IPS DF 6.9 (cell line): ENCODE results near the gene JAM2.
A peak's percentile ranks its signal among the peaks of the same experiment; 100 is the strongest.
"Not testable (repeated sequence)": the region's sequence is repeated elsewhere in the genome, so short reads cannot be mapped to it uniquely, and the experiment has no call there.

Experiments used
- DNase-seq: peaks from one replicate; pipeline ENCODE4 v3.0.0-alpha.2; 2013; ENCODE audit warnings: low read depth, low spot score
- H3K27ac ChIP-seq: one replicate; pipeline ENCODE4 v1.5.1; 2013; ENCODE audit warnings: low read length, control low read depth
- H3K27me3 ChIP-seq: 2 replicates; pipeline ENCODE4 v1.6.1; 2013; ENCODE audit warnings: mild to moderate bottlenecking, low read length; ENCODE audit not compliant: control insufficient read depth, insufficient read depth
- H3K36me3 ChIP-seq: 2 replicates; pipeline ENCODE4 v1.6.1; 2013; ENCODE audit warnings: low read length; ENCODE audit not compliant: control insufficient read depth, insufficient read depth
- H3K4me1 ChIP-seq: 2 replicates; pipeline ENCODE4 v1.6.1; 2013; ENCODE audit warnings: low read length; ENCODE audit not compliant: control insufficient read depth, insufficient read depth
- H3K4me3 ChIP-seq: 2 replicates; pipeline ENCODE4 v1.5.1; 2013; ENCODE audit warnings: mild to moderate bottlenecking, low read length
- H3K9me3 ChIP-seq: 2 replicates; pipeline ENCODE4 v1.6.1; 2013; ENCODE audit warnings: low read length, inconsistent platforms; ENCODE audit not compliant: control insufficient read depth, insufficient read depth
- WGBS: extraction: QIAGEN DNeasy Blood & Tissue Kit; methylation state at CpG from one replicate; pipeline ENCODE4 v1.1.7; 2013; ENCODE audit warnings: mixed read lengths, missing lambda C conversion rate; ENCODE audit not compliant: insufficient read length, insufficient coverage; 5-methylcytosine and 5-hydroxymethylcytosine counted together

Gene JAM2

GRCh38 chr21:25687787-25688186, 48.7 kb downstream of the JAM2 start:
- no peak overlapping the region for H3K27ac ChIP-seq
- no peak overlapping the region for H3K4me3 ChIP-seq
- no peaks in the 10 kb centered on the region for H3K36me3 ChIP-seq
- H3K9me3 ChIP-seq = no peaks in the 10 kb centered on the region
- no peaks in the 10 kb centered on the region for H3K4me1 ChIP-seq
- DNase-seq = no peak
- no peaks in the 10 kb centered on the region for H3K27me3 ChIP-seq
- no CpG with 5 or more reads among the region's 4 CpGs for WGBS

- Histone ChIP-seq H3K27me3 (no peaks in the 10 kb centered on the region), H3K9me3 (no peaks in the 10 kb centered on the region), H3K27ac (no peak overlapping the region), H3K4me1 (no peaks in the 10 kb centered on the region), H3K4me3 (no peak overlapping the region), H3K36me3 (no peaks in the 10 kb centered on the region)
- no CpG with 5 or more reads among the region's 9 CpGs for WGBS
- no peak for DNase-seq
Measured at GRCh38 chr21:25688275-25689155, 49.5 kb downstream of the JAM2 start.

- no peak overlapping the region for H3K4me3 ChIP-seq
- DNase-seq = no peak
- WGBS = no CpG with 5 or more reads among the region's 1 CpG
- no peaks in the 10 kb centered on the region for H3K36me3 ChIP-seq
- H3K27ac ChIP-seq = no peak overlapping the region
- no peaks in the 10 kb centered on the region for H3K9me3 ChIP-seq
- H3K4me1 ChIP-seq = no peaks in the 10 kb centered on the region
- H3K27me3 ChIP-seq = no peaks in the 10 kb centered on the region
Measured at GRCh38 chr21:25689226-25689625, 50.2 kb downstream of the JAM2 start.

- H3K36me3 ChIP-seq = no peaks in the 10 kb centered on the region
- H3K9me3 ChIP-seq = no peaks in the 10 kb centered on the region
- no peak for DNase-seq
- WGBS = no CpG with 5 or more reads among the region's 3 CpGs
- no peaks in the 10 kb centered on the region for H3K4me1 ChIP-seq
- H3K27ac ChIP-seq = no peak overlapping the region
- no peaks in the 10 kb centered on the region for H3K27me3 ChIP-seq
- H3K4me3 ChIP-seq = no peak overlapping the region
Measured at GRCh38 chr21:25691976-25692375, 52.9 kb downstream of the JAM2 start.

- H3K9me3 ChIP-seq, H3K36me3 ChIP-seq, DNase-seq, H3K27me3 ChIP-seq, H3K4me3 ChIP-seq, H3K27ac ChIP-seq, H3K4me1 ChIP-seq: not testable (repeated sequence)
- WGBS = no CpG with 5 or more reads among the region's 36 CpGs
Measured at GRCh38 chr21:25695461-25695860, 56.4 kb downstream of the JAM2 start.

GRCh38 chr21:25700741-25701140, 61.7 kb downstream of the JAM2 start:
- H3K27me3 ChIP-seq = no peaks in the 10 kb centered on the region
- H3K27ac ChIP-seq = no peak overlapping the region
- WGBS = no CpG with 5 or more reads among the region's 1 CpG
- no peak for DNase-seq
- H3K4me3 ChIP-seq = no peak overlapping the region
- no peaks in the 10 kb centered on the region for H3K36me3 ChIP-seq
- H3K9me3 ChIP-seq = no peaks in the 10 kb centered on the region
- no peaks in the 10 kb centered on the region for H3K4me1 ChIP-seq

- no CpG with 5 or more reads among the region's 4 CpGs for WGBS
- no peak for DNase-seq
- H3K4me1 ChIP-seq = no peaks in the 10 kb centered on the region
- no peak overlapping the region for H3K27ac ChIP-seq
- no peaks in the 10 kb centered on the region for H3K27me3 ChIP-seq
- no peaks in the 10 kb centered on the region for H3K36me3 ChIP-seq
- H3K9me3 ChIP-seq = no peaks in the 10 kb centered on the region
- no peak overlapping the region for H3K4me3 ChIP-seq
Measured at GRCh38 chr21:25701529-25701928, 62.5 kb downstream of the JAM2 start.

GRCh38 chr21:25708467-25709065, 69.5 kb downstream of the JAM2 start:
- H3K27ac ChIP-seq = no peak overlapping the region
- H3K4me1 ChIP-seq = no peaks in the 10 kb centered on the region
- no peaks in the 10 kb centered on the region for H3K27me3 ChIP-seq
- no peak for DNase-seq
- no peaks in the 10 kb centered on the region for H3K36me3 ChIP-seq
- no CpG with 5 or more reads among the region's 7 CpGs for WGBS
- no peaks in the 10 kb centered on the region for H3K9me3 ChIP-seq
- no peak overlapping the region for H3K4me3 ChIP-seq

GRCh38 chr21:25709684-25710265, 70.7 kb downstream of the JAM2 start:
- no peaks in the 10 kb centered on the region for H3K27me3 ChIP-seq
- no peak overlapping the region for H3K4me3 ChIP-seq
- no peaks in the 10 kb centered on the region for H3K9me3 ChIP-seq
- H3K36me3 ChIP-seq = no peaks in the 10 kb centered on the region
- peak; percentile 11 for DNase-seq
- no CpG with 5 or more reads among the region's 5 CpGs for WGBS
- H3K27ac ChIP-seq = no peak overlapping the region
- no peaks in the 10 kb centered on the region for H3K4me1 ChIP-seq

- no peak overlapping the region for H3K27ac ChIP-seq
- H3K9me3 ChIP-seq = no peaks in the 10 kb centered on the region
- no peaks in the 10 kb centered on the region for H3K27me3 ChIP-seq
- no CpG with 5 or more reads among the region's 5 CpGs for WGBS
- DNase-seq = no peak
- H3K4me3 ChIP-seq = no peak overlapping the region
- no peaks in the 10 kb centered on the region for H3K36me3 ChIP-seq
- no peaks in the 10 kb centered on the region for H3K4me1 ChIP-seq
Measured at GRCh38 chr21:25710550-25710949, 71.5 kb downstream of the JAM2 start.
